ENCODE measurements around the gene CITED4. TPM values are rescaled to one million over a fixed set of nuclear protein-coding genes. Genes with fewer than 3 reads are reported as not detected.
A peak's percentile ranks its signal among the peaks of the same experiment; 100 is the strongest.

CITED4 gene
- total and polyA plus RNA-seq, 9 of the 15 experiments (the other 6 are each of a cell fraction or from before 2014, with no cell fraction given), result 0.11 to 1.2 (median 0.17) TPM; not detected in 2

- no peak for TF ChIP-seq CEBPB (tag; IDR thresholded peaks at IDR 0.05)
- TF ChIP-seq NRF1 (conservative IDR thresholded peaks at IDR 0.05 in 1 of 2, IDR thresholded peaks at IDR 0.05 in 1 of 2), result 0 out of 4 replicates have a peak, but pooled peaks of 1 of the 2 experiments have one; percentile 29
- TF ChIP-seq BCLAF1 (IDR thresholded peaks at IDR 0.05; ENCODE audit: borderline replicate concordance in 1 of 2, control insufficient read depth in 1 of 2, low read depth in 2 of 2, low read length in 1 of 2), result no peak
- TF ChIP-seq MEF2D (tag; conservative IDR thresholded peaks at IDR 0.05; ENCODE audit: low read depth), result no peak
- no peak for TF ChIP-seq GTF2E2 (tag; IDR thresholded peaks at IDR 0.05)
Observed at GRCh38 chr1:40887652-40888051, 25.5 kb upstream of the CITED4 start (continued).

GRCh38 chr1:40887012-40887378, 24.8 kb upstream of the CITED4 start:
- Histone ChIP-seq H3K9me3 (replicated peaks; ENCODE audit: control insufficient read depth, insufficient read depth, low read depth, low read length) (no peaks in the 10 kb centered on the region), H3K9ac (ENCODE audit: insufficient read depth in 1 of 2, low read depth in 2 of 2, low read length in 2 of 2) (no peak overlapping the region; a peak in 1 of 4 replicates), H3K36me3 (ENCODE audit: control insufficient read depth, insufficient read depth, low read length) (no peaks in the 10 kb centered on the region), H3K9me1 (ENCODE audit: control insufficient read depth, insufficient read depth, low read length) (no peaks in the 10 kb centered on the region), H3K4me2 (ENCODE audit: insufficient read depth, low read length) (no peak overlapping the region), H3K27ac (ENCODE audit: extremely low read depth, low read depth, low read length) (no peak overlapping the region), H3K27me3 (ENCODE audit: control insufficient read depth in 2 of 2, insufficient read depth in 2 of 2, low read length in 2 of 2) (peaks cover 0 to 10% of the 10 kb centered on the region in 2 experiments; a peak in 3 of 5 replicates), H4K20me1 (replicated peaks; ENCODE audit: control insufficient read depth, insufficient read depth, low read length) (no peaks in the 10 kb centered on the region), H3K4me3 (no peak overlapping the region), H3K4me1 (replicated peaks in 1 of 2; ENCODE audit: control insufficient read depth in 2 of 2, insufficient read depth in 2 of 2, low read length in 2 of 2) (peaks cover 0 to 6% of the 10 kb centered on the region in 2 experiments; a peak in 2 of 5 replicates), H3K79me2 (ENCODE audit: control insufficient read depth, insufficient read depth, low read length) (no peaks in the 10 kb centered on the region), H2AFZ (ENCODE audit: low read depth, low read length) (peak overlapping the region; percentile 24; the same call in 1 of the 2 replicates)
- ChIA-PET POLR2A (interaction anchor here (0.6 to 2.0 kb wide), 4 partner anchors 9 to 1040 kb away, joined by 3 to 10 read pairs (median 6); no protein-coding TSS in a partner anchor), CTCF (ENCODE audit: low intra/inter-chr PET ratio) (no interaction called here)
- BruUV-seq (replicated peaks), result no TSS peak
- ATAC-seq (peak; percentile 22), DNase-seq (ENCODE audit: extremely low read depth in 1 of 4, low spot score in 3 of 4) (no peak), FAIRE-seq (no peak)
- WGBS (ENCODE audit: insufficient coverage, low coverage, missing lambda C conversion rate), result 10% methylated on average over 1 of the region's 1 CpG
- intact Hi-C loops (cut with micrococcal nuclease), result no loop called here
- in situ Hi-C loops (cut with MboI), result no loop called here
- no peak for TF ChIP-seq CHD7 (IDR thresholded peaks at IDR 0.05; ENCODE audit: low read depth, low read length)

Measured in K562 (cell line).